ENCODE measurements around the gene LCN10. TPM values are rescaled to one million over a fixed set of nuclear protein-coding genes. Genes with fewer than 3 reads are reported as not detected.
"Not testable (repeated sequence)": the region's sequence is repeated elsewhere in the genome, so short reads cannot be mapped to it uniquely, and the experiment has no call there.

Gene LCN10
- total RNA-seq, 1 experiment from 2014 or later: not detected

- DNase-seq (ENCODE audit: unreplicated experiment): no peak
- H3K9me3 Mint-ChIP-seq (ENCODE audit: unreplicated experiment): no peaks in the 10 kb centered on the region
- no peak overlapping the region for H3K27ac Mint-ChIP-seq (ENCODE audit: low read depth, unreplicated experiment)
- H3K27me3 Mint-ChIP-seq (ENCODE audit: insufficient read depth, unreplicated experiment): no peaks in the 10 kb centered on the region
- TF ChIP-seq CTCF (IDR thresholded peaks at IDR 0.05; ENCODE audit: unreplicated experiment): no peak
- no peak overlapping the region for H3K4me3 Mint-ChIP-seq (ENCODE audit: unreplicated experiment)
- intact Hi-C loops (cut with micrococcal nuclease): no loop called here
- ChIA-PET CTCF (interaction anchor here (0.9 to 3.5 kb wide), 2 partner anchors 246 to 257 kb away, joined by 3 to 24 read pairs; no protein-coding TSS in a partner anchor), POLR2A (interaction anchor here (5.0 kb wide), 1 partner anchor 19 kb away, joined by 33 read pairs; the partner anchor contains the start of gene RABL6)
- no TSS peak for BruUV-seq (replicated peaks)
- peaks cover 18% of the 10 kb centered on the region for H3K36me3 Mint-ChIP-seq (ENCODE audit: insufficient read depth, unreplicated experiment)
- peaks cover 5% of the 10 kb centered on the region for H3K4me1 Mint-ChIP-seq (ENCODE audit: insufficient read depth, unreplicated experiment)
Observed at GRCh38 chr9:136789523-136789937, 46.8 kb upstream of the LCN10 start.

GRCh38 chr9:136788644-136789522, 46.1 kb upstream of the LCN10 start:
- BruUV-seq (replicated peaks); H3K4me1 Mint-ChIP-seq (ENCODE audit: insufficient read depth, unreplicated experiment); DNase-seq (ENCODE audit: unreplicated experiment); H3K9me3 Mint-ChIP-seq (ENCODE audit: unreplicated experiment); H3K4me3 Mint-ChIP-seq (ENCODE audit: unreplicated experiment); H3K27ac Mint-ChIP-seq (ENCODE audit: low read depth, unreplicated experiment); intact Hi-C loops (cut with micrococcal nuclease); H3K27me3 Mint-ChIP-seq (ENCODE audit: insufficient read depth, unreplicated experiment): not testable (repeated sequence)
- peaks cover 12% of the 10 kb centered on the region for H3K36me3 Mint-ChIP-seq (ENCODE audit: insufficient read depth, unreplicated experiment)
- ChIA-PET POLR2A (interaction anchor here (0.7 to 1.3 kb wide), 2 partner anchors 19 to 22 kb away, joined by 3 to 5 read pairs; partner anchors contain the start of gene RABL6), CTCF (interaction anchor here (0.6 to 3.5 kb wide), 6 partner anchors 14 to 270 kb away, joined by 3 to 24 read pairs (median 4); no protein-coding TSS in a partner anchor)

GRCh38 chr9:136787690-136788400, 45.1 kb upstream of the LCN10 start:
- H3K4me3 Mint-ChIP-seq (ENCODE audit: unreplicated experiment): no peak overlapping the region

GRCh38 chr9:136786983-136787382, 44.2 kb upstream of the LCN10 start:
- DNase-seq (ENCODE audit: unreplicated experiment); H3K36me3 Mint-ChIP-seq (ENCODE audit: insufficient read depth, unreplicated experiment); H3K9me3 Mint-ChIP-seq (ENCODE audit: unreplicated experiment); H3K4me1 Mint-ChIP-seq (ENCODE audit: insufficient read depth, unreplicated experiment); BruUV-seq (replicated peaks); POLR2A ChIA-PET; H3K27me3 Mint-ChIP-seq (ENCODE audit: insufficient read depth, unreplicated experiment); H3K4me3 Mint-ChIP-seq (ENCODE audit: unreplicated experiment); H3K27ac Mint-ChIP-seq (ENCODE audit: low read depth, unreplicated experiment): not testable (repeated sequence)
- intact Hi-C loops (cut with micrococcal nuclease): loop anchor here (1.0 kb wide), 1 partner anchor 248 kb away; no protein-coding TSS in a partner anchor
- CTCF ChIA-PET: interaction anchor here (0.6 to 3.5 kb wide), 14 partner anchors 9 to 1083 kb away, joined by 3 to 24 read pairs (median 4); partner anchors contain the start of gene SAPCD2

More at GRCh38 chr9:136787690-136788400, 45.1 kb upstream of the LCN10 start:
- no peaks in the 10 kb centered on the region for H3K9me3 Mint-ChIP-seq (ENCODE audit: unreplicated experiment)
- TF ChIP-seq CTCF (IDR thresholded peaks at IDR 0.05; ENCODE audit: unreplicated experiment): peak; percentile 90
- peaks cover 8% of the 10 kb centered on the region for H3K36me3 Mint-ChIP-seq (ENCODE audit: insufficient read depth, unreplicated experiment)
- intact Hi-C loops (cut with micrococcal nuclease): loop anchor here (1.0 kb wide), 1 partner anchor 247 kb away; no protein-coding TSS in a partner anchor
- DNase-seq (ENCODE audit: unreplicated experiment): peak; percentile 66
- ChIA-PET CTCF (interaction anchor here (0.6 to 3.5 kb wide), 19 partner anchors 10 to 1084 kb away, joined by 3 to 24 read pairs (median 3); partner anchors contain the start of gene SAPCD2), POLR2A (interaction anchor here (1.3 kb wide), 1 partner anchor 20 kb away, joined by 5 read pairs; the partner anchor contains the start of gene RABL6)
- H3K27ac Mint-ChIP-seq (ENCODE audit: low read depth, unreplicated experiment): no peak overlapping the region
- no peaks in the 10 kb centered on the region for H3K27me3 Mint-ChIP-seq (ENCODE audit: insufficient read depth, unreplicated experiment)
- H3K4me1 Mint-ChIP-seq (ENCODE audit: insufficient read depth, unreplicated experiment): peaks cover 5% of the 10 kb centered on the region
- no TSS peak for BruUV-seq (replicated peaks)
